ENCODE results near the gene CDC6.

GRCh38 chr17:40241252-40241834 is 46.3 kb upstream of the CDC6 start:
- no peak for TF ChIP-seq CTCF (IDR thresholded peaks at IDR 0.05)
- no peak for TF ChIP-seq POLR2A (IDR thresholded peaks at IDR 0.05)
- no peak for TF ChIP-seq POLR2AphosphoS5 (IDR thresholded peaks at IDR 0.05)

Measured in breast epithelium (tissue), 3 donors.